Colonic mucosa (tissue), 4 donors: ENCODE measurements around the gene PIK3AP1. TPM values are rescaled to one million over a fixed set of nuclear protein-coding genes. Genes with fewer than 3 reads are reported as not detected.
A peak's percentile ranks its signal among the peaks of the same experiment; 100 is the strongest.
"Not testable (repeated sequence)": the region's sequence is repeated elsewhere in the genome, so short reads cannot be mapped to it uniquely, and the experiment has no call there.

Experiments used
- DNase-seq: peaks from one replicate; pipeline ENCODE4 v3.0.0-alpha.2; 2020
- H3K27ac ChIP-seq: fragments of 200-600 bp; one replicate; pipeline ENCODE4 v1.8.0; 2021
- H3K27me3 ChIP-seq: fragments of 200-600 bp; one replicate; pipeline ENCODE4 v1.8.0; 2021
- H3K36me3 ChIP-seq: fragments of 200-600 bp; one replicate; pipeline ENCODE4 v1.8.0; 2021
- H3K4me1 ChIP-seq: fragments of 200-600 bp; one replicate; pipeline ENCODE4 v1.8.0; 2021; ENCODE audit warnings: mild to moderate bottlenecking
- H3K4me3 ChIP-seq: fragments of 200-600 bp; one replicate; pipeline ENCODE4 v1.8.0; 2021
- H3K9ac ChIP-seq, 2 donors: one replicate each; pipeline ENCODE4 v1.7.0; 2013; ENCODE audit warnings: control low read depth in 2 of 2, low read depth in 2 of 2, low read length in 2 of 2
- H3K9me3 ChIP-seq: fragments of 200-600 bp; one replicate; pipeline ENCODE4 v1.8.0; 2021
- CTCF ChIP-seq: fragments of 200-600 bp; IDR thresholded peaks from one replicate; pipeline ENCODE4 v1.8.0; 2022; ENCODE audit warnings: antibody characterized with exemption, mild to moderate bottlenecking
- intact Hi-C: fragments of 100-400 bp; cut with DNase I; formaldehyde crosslinking; loops from one replicate; pipeline ENCODE4 v1.14.1; 2022
- total RNA-seq, 2 donors: library from RNA; stranded (reverse); fragmentation: NEBNext Ultra II Directional in 1 of 2; extraction: Animal tissue kit (Norgen Biotek cat#: 25700) in 1 of 2; gene quantifications; one replicate each; pipeline ENCODE4 v1.2.1, GENCODE V29; 2021
- donor health status: healthy.
- donor health status: DM: no; HTN: no; CAD: no.
- donor health status: DM: no; HTN: no; CAD: no.

PIK3AP1 gene
- total RNA-seq, 2 donors from 2014 or later = 10.9 to 12.4 TPM

DNA sequence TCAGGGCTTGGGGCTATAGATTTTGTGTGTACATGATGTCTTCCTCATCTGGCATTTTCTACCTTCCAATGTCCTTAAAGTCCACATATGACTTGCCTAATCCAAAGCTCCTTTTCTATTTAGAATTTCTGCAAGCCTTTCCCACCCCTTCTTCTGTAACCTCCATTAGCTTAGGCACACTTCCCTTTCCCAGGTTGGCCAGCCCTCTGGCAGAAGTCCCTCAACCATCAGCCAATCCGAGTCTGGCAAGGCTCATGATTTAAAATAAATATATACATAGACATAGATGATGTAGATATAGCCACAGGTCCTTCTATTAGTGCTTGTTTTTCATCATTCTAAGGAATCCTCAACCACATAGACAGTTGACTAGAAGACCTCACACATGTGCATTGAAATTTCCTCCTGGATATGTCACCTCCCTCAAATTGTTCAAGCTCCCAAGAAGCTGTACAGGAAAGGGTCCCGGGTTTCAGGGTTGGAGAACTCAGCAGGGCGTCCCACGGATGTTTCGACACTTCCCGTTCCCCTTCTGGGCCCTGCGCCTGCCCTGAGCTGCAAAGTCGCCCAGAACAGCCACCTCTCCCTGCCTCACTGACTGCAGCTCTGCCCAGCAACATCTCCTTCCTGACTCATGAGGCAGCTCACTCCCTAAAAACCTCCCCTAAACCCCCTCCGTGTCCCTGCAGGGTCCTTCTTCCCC lies 20.4 kb upstream of the PIK3AP1 start:
- H3K9ac ChIP-seq = no peak overlapping the region
- peak overlapping the region; percentile 34 for H3K27ac ChIP-seq
- H3K9me3 ChIP-seq = no peaks in the 10 kb centered on the region
- no peak for TF ChIP-seq CTCF
- no peak overlapping the region for H3K4me3 ChIP-seq
- no peaks in the 10 kb centered on the region for H3K4me1 ChIP-seq
- intact Hi-C loops = loop anchor here (10.0 kb wide), 1 partner anchor 346 kb away; no protein-coding TSS in a partner anchor
- no peaks in the 10 kb centered on the region for H3K27me3 ChIP-seq
- no peak for DNase-seq
- no peaks in the 10 kb centered on the region for H3K36me3 ChIP-seq

GRCh38 chr10:96740141-96740540 lies 19.8 kb upstream of the PIK3AP1 start:
- no peak for TF ChIP-seq CTCF
- Histone ChIP-seq H3K4me3 (no peak overlapping the region), H3K9ac (no peak overlapping the region), H3K9me3 (no peaks in the 10 kb centered on the region), H3K4me1 (no peaks in the 10 kb centered on the region), H3K27ac (peak overlapping the region; percentile 34), H3K36me3 (no peaks in the 10 kb centered on the region), H3K27me3 (no peaks in the 10 kb centered on the region)
- no peak for DNase-seq
- intact Hi-C loops = loop anchor here (10.0 kb wide), 1 partner anchor 345 kb away; no protein-coding TSS in a partner anchor

- H3K4me1 ChIP-seq, H3K4me3 ChIP-seq, intact Hi-C loops, DNase-seq, H3K9ac ChIP-seq, H3K27me3 ChIP-seq, H3K9me3 ChIP-seq, H3K36me3 ChIP-seq, H3K27ac ChIP-seq: not testable (repeated sequence)
Observed at GRCh38 chr10:96737307-96737902, 17.1 kb upstream of the PIK3AP1 start.

DNA sequence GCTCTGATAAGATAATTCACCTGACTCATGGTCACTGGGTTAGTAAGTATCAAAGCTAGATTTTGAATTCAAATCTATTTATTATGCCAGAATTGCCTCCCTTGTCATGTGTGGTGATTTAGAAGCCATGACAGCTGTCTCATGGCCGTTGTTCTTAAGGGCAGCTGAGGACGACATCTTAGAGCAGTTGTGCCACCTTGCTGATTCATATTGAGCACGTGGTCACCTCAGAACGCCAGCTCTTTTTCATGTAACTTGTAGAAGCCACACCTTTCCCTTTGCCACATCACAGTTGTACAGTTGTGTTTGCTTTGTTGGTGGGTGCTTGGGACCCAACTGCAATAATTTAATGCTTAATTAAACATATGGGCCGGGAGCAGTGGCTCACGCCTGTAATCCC lies 4.3 kb upstream of the PIK3AP1 start:
- Histone ChIP-seq H3K27me3 (no peaks in the 10 kb centered on the region), H3K4me3 (no peak overlapping the region), H3K36me3 (no peaks in the 10 kb centered on the region), H3K27ac (no peak overlapping the region), H3K9me3 (no peaks in the 10 kb centered on the region), H3K4me1 (no peaks in the 10 kb centered on the region), H3K9ac (no peak overlapping the region)
- intact Hi-C loops = no loop called here
- TF ChIP-seq CTCF = no peak
- DNase-seq = no peak

GRCh38 chr10:96721207-96721572 lies 876 bp upstream of the PIK3AP1 start:
- H3K4me3 ChIP-seq = no peak overlapping the region
- H3K9ac ChIP-seq = peak overlapping the region in 1 of 2 donors; percentile 70

More at GRCh38 chr10:96721207-96721572, 876 bp upstream of the PIK3AP1 start:
- TF ChIP-seq CTCF = no peak
- no peaks in the 10 kb centered on the region for H3K27me3 ChIP-seq
- no peak for DNase-seq
- no peaks in the 10 kb centered on the region for H3K4me1 ChIP-seq
- H3K36me3 ChIP-seq = no peaks in the 10 kb centered on the region
- intact Hi-C loops = no loop called here
- peak overlapping the region; percentile 33 for H3K27ac ChIP-seq
- no peaks in the 10 kb centered on the region for H3K9me3 ChIP-seq
